Stimulated activated CD8-positive, alpha-beta memory T cell treated with anti-CD3 and anti-CD28 coated beads, Interleukin-2, amount 100 ng/mL, for 48 hours (primary cell): Measurements from ENCODE around the gene TXNL1.

Source experiments
- DNase-seq, 2 donors: peaks; one replicate each; pipeline ENCODE4 v3.0.0-alpha.2; 2020; ENCODE audit warnings: low read depth in 2 of 2

The TXNL1 gene

GRCh38 chr18:56570978-56571377 lies 67.4 kb downstream of the TXNL1 start:
- DNase-seq, result no peak

- DNase-seq, result no peak
These were observed 69.0 kb downstream of the TXNL1 start for GRCh38 chr18:56569416-56569815.

- DNase-seq, result no peak
These were observed 69.4 kb downstream of the TXNL1 start for GRCh38 chr18:56568986-56569385.

GRCh38 chr18:56565551-56566345 lies 72.6 kb downstream of the TXNL1 start:
- DNase-seq, result no peak

- no peak for DNase-seq
These were observed 73.3 kb downstream of the TXNL1 start for GRCh38 chr18:56565046-56565445.

GRCh38 chr18:56563568-56563967 lies 74.8 kb downstream of the TXNL1 start:
- no peak for DNase-seq

- no peak for DNase-seq
These were observed 75.9 kb downstream of the TXNL1 start for GRCh38 chr18:56562479-56562878.

- no peak for DNase-seq
These were observed 77.4 kb downstream of the TXNL1 start for GRCh38 chr18:56560992-56561391.

GRCh38 chr18:56559044-56559443 lies 79.3 kb downstream of the TXNL1 start:
- DNase-seq, result no peak

- DNase-seq, result no peak
These were observed 81.5 kb downstream of the TXNL1 start for GRCh38 chr18:56556907-56557306.

GRCh38 chr18:56550121-56550520 lies 88.3 kb downstream of the TXNL1 start:
- no peak for DNase-seq
